Mesendoderm (in vitro differentiated cells): ENCODE measurements around the gene FAIM2.
"Not testable (repeated sequence)": the region's sequence is repeated elsewhere in the genome, so short reads cannot be mapped to it uniquely, and the experiment has no call there.

Experiments
- DNase-seq: peaks from one replicate; pipeline ENCODE4 v3.0.0; 2013
- H2AK5ac ChIP-seq: 2 replicates; pipeline ENCODE4 v1.6.1; 2013; ENCODE audit warnings: low read length, inconsistent platforms
- H2BK120ac ChIP-seq: 2 replicates; pipeline ENCODE4 v1.6.1; 2013; ENCODE audit warnings: low read depth, mild to moderate bottlenecking, low read length, moderate library complexity, mixed read lengths
- H2BK15ac ChIP-seq: replicated peaks from 2 replicates; pipeline ENCODE4 v1.6.1; 2013; ENCODE audit warnings: low read depth, mild to moderate bottlenecking, moderate library complexity
- H2BK5ac ChIP-seq: 2 replicates; pipeline ENCODE4 v1.6.1; 2013; ENCODE audit warnings: low read length, inconsistent platforms
- H3K18ac ChIP-seq: 2 replicates; pipeline ENCODE4 v1.6.1; 2013; ENCODE audit warnings: mild to moderate bottlenecking, low read length, mixed read lengths
- H3K23ac ChIP-seq: one replicate; pipeline ENCODE4 v1.6.1; 2013; ENCODE audit warnings: low read length
- H3K27ac ChIP-seq: 2 replicates; pipeline ENCODE4 v1.5.1; 2013; ENCODE audit warnings: low read depth, mild to moderate bottlenecking, inconsistent platforms, low read length, moderate library complexity
- H3K27me3 ChIP-seq: 2 replicates; pipeline ENCODE4 v1.6.1; 2013; ENCODE audit warnings: low read length, control low read depth, mild to moderate bottlenecking, inconsistent platforms; ENCODE audit not compliant: insufficient read depth, poor library complexity
- H3K36me3 ChIP-seq: 2 replicates; pipeline ENCODE4 v1.6.1; 2013; ENCODE audit warnings: low read length, inconsistent platforms; ENCODE audit not compliant: control insufficient read depth, insufficient read depth
- H3K4ac ChIP-seq: one replicate; pipeline ENCODE4 v1.6.1; 2013; ENCODE audit warnings: low read depth, mild to moderate bottlenecking, low read length, moderate library complexity
- H3K4me1 ChIP-seq: 2 replicates; pipeline ENCODE4 v1.6.1; 2013; ENCODE audit warnings: low read depth, low read length, inconsistent platforms; ENCODE audit not compliant: control insufficient read depth
- H3K4me2 ChIP-seq: 2 replicates; pipeline ENCODE4 v1.6.1; 2013; ENCODE audit warnings: low read length
- H3K4me3 ChIP-seq: 2 replicates; pipeline ENCODE4 v1.5.1; 2013; ENCODE audit warnings: mild to moderate bottlenecking, low read length
- H3K56ac ChIP-seq: one replicate; pipeline ENCODE4 v1.6.1; 2013; ENCODE audit warnings: low read length
- H3K79me1 ChIP-seq: 2 replicates; pipeline ENCODE4 v1.6.1; 2013; ENCODE audit warnings: low read length, inconsistent platforms
- H3K79me2 ChIP-seq: 2 replicates; pipeline ENCODE4 v1.6.1; 2013; ENCODE audit warnings: mild to moderate bottlenecking, low read length; ENCODE audit not compliant: control insufficient read depth, insufficient read depth
- H3K9ac ChIP-seq: 2 replicates; pipeline ENCODE4 v1.6.1; 2013; ENCODE audit warnings: low read length, inconsistent platforms
- H4K5ac ChIP-seq: one replicate; pipeline ENCODE4 v1.6.1; 2013; ENCODE audit warnings: low read length
- H4K8ac ChIP-seq: one replicate; pipeline ENCODE4 v1.6.1; 2013; ENCODE audit warnings: low read depth, mild to moderate bottlenecking, control low read depth, low read length, moderate library complexity
- WGBS: extraction: QIAGEN DNeasy Blood & Tissue Kit; methylation state at CpG from one replicate; pipeline ENCODE4 v1.1.7; 2013; ENCODE audit warnings: low lambda C conversion rate, missing lambda C conversion rate; ENCODE audit not compliant: insufficient coverage; ENCODE audit errors: extremely low coverage; 5-methylcytosine and 5-hydroxymethylcytosine counted together

FAIM2 gene

GRCh38 chr12:49865782-49866135, 37.9 kb downstream of the FAIM2 start:
- Histone ChIP-seq H3K27ac (no peak overlapping the region), H2AK5ac (no peak overlapping the region), H4K5ac (no peak overlapping the region), H3K56ac (no peak overlapping the region), H3K4me1 (no peaks in the 10 kb centered on the region), H3K9ac (no peak overlapping the region), H3K79me1 (no peaks in the 10 kb centered on the region), H3K4ac (no peak overlapping the region), H4K8ac (no peak overlapping the region), H3K27me3 (no peaks in the 10 kb centered on the region), H3K36me3 (no peaks in the 10 kb centered on the region), H3K4me2 (no peak overlapping the region), H3K79me2 (no peaks in the 10 kb centered on the region), H2BK15ac (no peak overlapping the region), H3K4me3 (no peak overlapping the region), H3K18ac (no peak overlapping the region), H2BK5ac (no peak overlapping the region), H2BK120ac (no peak overlapping the region), H3K23ac (no peak overlapping the region)
- no CpG with 5 or more reads among the region's 8 CpGs for WGBS
- no peak for DNase-seq

GRCh38 chr12:49865109-49865781, 38.5 kb downstream of the FAIM2 start:
- H3K4me2 ChIP-seq, result no peak overlapping the region
- DNase-seq, result no peak
- H3K9ac ChIP-seq, result no peak overlapping the region
- no peaks in the 10 kb centered on the region for H3K79me2 ChIP-seq
- H2BK120ac ChIP-seq, result no peak overlapping the region
- H4K8ac ChIP-seq, result no peak overlapping the region
- no peak overlapping the region for H3K4me3 ChIP-seq
- H2BK5ac ChIP-seq, result no peak overlapping the region
- H3K27ac ChIP-seq, result no peak overlapping the region
- H2AK5ac ChIP-seq, result no peak overlapping the region
- H3K79me1 ChIP-seq, result no peaks in the 10 kb centered on the region
- H4K5ac ChIP-seq, result no peak overlapping the region
- no peak overlapping the region for H3K56ac ChIP-seq
- H3K36me3 ChIP-seq, result no peaks in the 10 kb centered on the region
- H3K27me3 ChIP-seq, result no peaks in the 10 kb centered on the region
- no peak overlapping the region for H3K18ac ChIP-seq
- no peaks in the 10 kb centered on the region for H3K4me1 ChIP-seq
- no CpG with 5 or more reads among the region's 13 CpGs for WGBS
- H3K4ac ChIP-seq, result no peak overlapping the region
- no peak overlapping the region for H2BK15ac ChIP-seq
- no peak overlapping the region for H3K23ac ChIP-seq

GRCh38 chr12:49864798-49865090, 39.0 kb downstream of the FAIM2 start:
- Histone ChIP-seq H3K23ac (no peak overlapping the region), H3K18ac (no peak overlapping the region), H3K27ac (no peak overlapping the region), H3K4me3 (no peak overlapping the region), H3K56ac (no peak overlapping the region), H2AK5ac (no peak overlapping the region), H3K27me3 (no peaks in the 10 kb centered on the region), H4K5ac (no peak overlapping the region), H3K4ac (no peak overlapping the region), H2BK5ac (no peak overlapping the region), H4K8ac (no peak overlapping the region), H3K79me2 (no peaks in the 10 kb centered on the region), H2BK15ac (no peak overlapping the region), H3K79me1 (no peaks in the 10 kb centered on the region), H3K9ac (no peak overlapping the region), H2BK120ac (no peak overlapping the region), H3K4me1 (no peaks in the 10 kb centered on the region), H3K36me3 (no peaks in the 10 kb centered on the region), H3K4me2 (no peak overlapping the region)
- DNase-seq, result no peak
- no CpG with 5 or more reads among the region's 2 CpGs for WGBS

GRCh38 chr12:49863946-49864797, 39.5 kb downstream of the FAIM2 start:
- no peak overlapping the region for H2BK120ac ChIP-seq
- DNase-seq, result no peak
- no peak overlapping the region for H2BK15ac ChIP-seq
- WGBS, result no CpG with 5 or more reads among the region's 17 CpGs
- H3K18ac ChIP-seq, result no peak overlapping the region
- H3K4me2 ChIP-seq, result no peak overlapping the region
- H3K79me1 ChIP-seq, result no peaks in the 10 kb centered on the region
- H2BK5ac ChIP-seq, result no peak overlapping the region
- H3K23ac ChIP-seq, result no peak overlapping the region
- no peak overlapping the region for H2AK5ac ChIP-seq
- H3K56ac ChIP-seq, result no peak overlapping the region
- no peaks in the 10 kb centered on the region for H3K27me3 ChIP-seq
- no peak overlapping the region for H3K4me3 ChIP-seq
- no peak overlapping the region for H3K4ac ChIP-seq
- no peak overlapping the region for H3K9ac ChIP-seq
- no peaks in the 10 kb centered on the region for H3K79me2 ChIP-seq
- no peak overlapping the region for H4K8ac ChIP-seq
- no peaks in the 10 kb centered on the region for H3K36me3 ChIP-seq
- H4K5ac ChIP-seq, result no peak overlapping the region
- no peaks in the 10 kb centered on the region for H3K4me1 ChIP-seq
- H3K27ac ChIP-seq, result no peak overlapping the region

- not testable (repeated sequence) for DNase-seq, H3K27ac ChIP-seq, H2AK5ac ChIP-seq, H2BK15ac ChIP-seq, H3K4me1 ChIP-seq, H2BK5ac ChIP-seq, H2BK120ac ChIP-seq, H4K5ac ChIP-seq, H3K36me3 ChIP-seq, H3K4me3 ChIP-seq, H3K79me2 ChIP-seq, H3K18ac ChIP-seq, H3K27me3 ChIP-seq, H3K9ac ChIP-seq, H3K23ac ChIP-seq, H3K4ac ChIP-seq, H3K4me2 ChIP-seq, H4K8ac ChIP-seq, H3K56ac ChIP-seq, H3K79me1 ChIP-seq
- no CpG with 5 or more reads among the region's 31 CpGs for WGBS
These were observed 42.8 kb downstream of the FAIM2 start for GRCh38 chr12:49860921-49861320.
